Measurements from ENCODE around the gene MAP4K4. TPM values are rescaled to one million over a fixed set of nuclear protein-coding genes. Genes with fewer than 3 reads are reported as not detected.
A peak's percentile ranks its signal among the peaks of the same experiment; 100 is the strongest.

Gene MAP4K4
- total and polyA plus RNA-seq, 2 of the 13 experiments (the other 11 are each of a cell fraction or from before 2014, with no cell fraction given): 105 to 264 TPM

GRCh38 chr2:101762451-101763171, 65.1 kb downstream of the MAP4K4 start:
- H4K20me1 ChIP-seq (ENCODE audit: insufficient read depth, low read length): peaks cover 56% of the 10 kb centered on the region
- ChIA-PET POLR2A (interaction anchor here (1.1 to 3.9 kb wide), 6 partner anchors 9 to 196 kb away, joined by 3 to 24 read pairs (median 7); partner anchors contain the start of gene MAP4K4), CTCF (ENCODE audit: low intra/inter-chr PET ratio, low total read pairs) (no interaction called here)
- H2AFZ ChIP-seq (ENCODE audit: low read length): no peak overlapping the region
- DNase-seq (ENCODE audit: low spot score): no peak
- H3K9me3 ChIP-seq (ENCODE audit: low read length): no peaks in the 10 kb centered on the region
- intact Hi-C loops (cut with micrococcal nuclease; ENCODE audit: unreplicated experiment) (loop anchor here (1.0 to 5.0 kb wide), 2 partner anchors 196 to 245 kb away; no protein-coding TSS in a partner anchor), in situ Hi-C loops (cut with HindIII; ENCODE audit: extremely low pct_ligation_motif_present, low pct_unique_long_range_greater_than_20kb) (no loop called here)
- H3K4me1 ChIP-seq (ENCODE audit: insufficient read depth, low read length): peaks cover 87% of the 10 kb centered on the region
- peak overlapping the region; percentile 44 for H3K27ac ChIP-seq (ENCODE audit: extremely low read length, insufficient read depth, low read length)
- BruUV-seq (replicated peaks): no TSS peak
- 53% methylated on average over 4 of the region's 4 CpGs for WGBS (ENCODE audit: low lambda C conversion rate)
- H3K36me3 ChIP-seq (replicated peaks in 1 of 2; ENCODE audit: control insufficient read depth in 1 of 2, insufficient read depth in 2 of 2, low read length in 2 of 2): 0 out of 5 replicates have a peak, but pooled peaks cover 0 to 1% of the 10 kb centered on the region in 2 experiments
- ATAC-seq: peak; percentile 23
- H3K27me3 ChIP-seq (ENCODE audit: control insufficient read depth in 1 of 2, insufficient read depth in 2 of 2, low read length in 2 of 2): no peaks in the 10 kb centered on the region
- peak overlapping the region in 1 of 3 experiments; percentile 11; a peak in 1 of 6 replicates for H3K4me3 ChIP-seq (replicated peaks in 1 of 3; ENCODE audit: insufficient read depth in 1 of 3, low read depth in 2 of 3, low read length in 3 of 3)
- no peak for FAIRE-seq
- H3K9ac ChIP-seq (ENCODE audit: insufficient read depth, low read depth, low read length): 0 out of 2 replicates have a peak overlapping the region, but pooled peaks have one; percentile 6
- H3K79me2 ChIP-seq (ENCODE audit: insufficient read depth, low read length): peaks cover 92% of the 10 kb centered on the region
- H3K4me2 ChIP-seq (ENCODE audit: low read depth, low read length): peak overlapping the region; percentile 43
- TF ChIP-seq ZNF768 (CRISPR knock-in tag; IDR thresholded peaks at IDR 0.05): no peak
- no peak for TF ChIP-seq DMAP1 (CRISPR knock-in tag; IDR thresholded peaks at IDR 0.05)
- TF ChIP-seq SPEN (CRISPR knock-in tag; IDR thresholded peaks at IDR 0.05; ENCODE audit: low read depth): no peak
- TF ChIP-seq RERE (CRISPR knock-in tag; IDR thresholded peaks at IDR 0.05; ENCODE audit: low read depth): no peak
- TF ChIP-seq ZNF550 (CRISPR knock-in tag; IDR thresholded peaks at IDR 0.05; ENCODE audit: borderline replicate concordance): no peak
- TF ChIP-seq BRCA1 (CRISPR knock-in tag; IDR thresholded peaks at IDR 0.05): no peak
- no peak for TF ChIP-seq CERS6 (CRISPR knock-in tag; IDR thresholded peaks at IDR 0.05)
- TF ChIP-seq AHDC1 (CRISPR knock-in tag; IDR thresholded peaks at IDR 0.05; ENCODE audit: borderline replicate concordance): no peak
- no peak for TF ChIP-seq BHLHE40 (IDR thresholded peaks at IDR 0.05; ENCODE audit: low read length)
- TF ChIP-seq CC2D1A (CRISPR knock-in tag; IDR thresholded peaks at IDR 0.05): no peak
- TF ChIP-seq ZNF546 (CRISPR knock-in tag; conservative IDR thresholded peaks at IDR 0.05): no peak
- no peak for TF ChIP-seq ZNF558 (CRISPR knock-in tag; IDR thresholded peaks at IDR 0.05; ENCODE audit: borderline replicate concordance)
